ENCODE data around the gene GNAO1. TPM values are rescaled to one million over a fixed set of nuclear protein-coding genes. Genes with fewer than 3 reads are reported as not detected.

GNAO1 gene
- total and polyA plus RNA-seq, 2 of the 13 experiments (the other 11 are each of a cell fraction or from before 2014, with no cell fraction given) = not detected

DNA sequence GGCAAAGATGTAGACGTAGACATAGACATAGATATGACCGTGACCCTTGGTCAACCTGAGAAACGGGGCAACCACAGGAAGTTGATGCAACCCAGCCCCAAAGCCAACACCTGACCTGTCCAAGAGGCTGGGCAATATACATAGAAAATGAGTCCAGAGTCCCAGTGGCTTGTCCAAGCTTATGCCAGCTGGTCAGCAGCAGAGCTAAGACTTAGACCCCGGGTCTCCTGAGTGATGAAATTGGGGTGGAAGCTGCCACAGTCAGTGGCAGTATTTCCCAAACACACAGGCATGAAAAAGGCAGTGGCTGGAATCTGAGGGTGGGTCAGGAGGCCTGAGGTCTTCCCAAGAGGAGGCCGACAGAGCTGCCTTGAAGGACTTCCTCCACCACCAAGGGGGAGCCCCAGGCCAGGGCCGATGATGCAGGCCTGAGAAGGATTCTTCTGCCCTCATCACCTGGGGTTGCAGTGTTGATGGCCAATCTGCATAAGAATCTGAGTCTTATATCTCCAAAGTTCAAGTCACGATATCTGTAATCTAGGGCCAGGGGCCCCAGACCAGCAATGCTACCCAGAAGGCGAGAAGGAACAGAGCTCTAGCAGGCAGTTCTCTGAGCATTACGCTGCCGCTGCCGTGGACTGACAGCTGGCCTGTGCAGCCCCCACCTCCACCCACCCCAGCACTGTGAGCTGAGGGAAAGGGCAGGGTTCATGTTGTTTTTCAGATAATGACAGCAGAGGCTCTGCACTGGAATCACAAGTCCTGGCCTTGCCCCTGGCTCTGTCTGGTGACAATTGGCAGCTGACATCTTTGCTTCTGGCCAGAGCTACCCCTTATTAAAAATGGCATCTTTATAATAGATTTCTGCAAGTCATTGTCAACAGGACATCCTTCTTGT lies 72.7 kb downstream of the GNAO1 start (continued):
- TF ChIP-seq YY1 (IDR thresholded peaks at IDR 0.05; ENCODE audit: insufficient read depth, insufficient replicate concordance, low read depth, low read length) (peak; percentile 67), SMAD3 (CRISPR knock-in tag; IDR thresholded peaks at IDR 0.05) (no peak), ZNF792 (CRISPR knock-in tag; IDR thresholded peaks at IDR 0.05) (no peak), SRY (CRISPR knock-in tag; IDR thresholded peaks at IDR 0.05) (no peak), KLF16 (CRISPR knock-in tag; IDR thresholded peaks at IDR 0.05) (no peak), ZFYVE20 (CRISPR knock-in tag; IDR thresholded peaks at IDR 0.05; ENCODE audit: borderline replicate concordance, low read depth) (no peak), ZNF121 (CRISPR knock-in tag; IDR thresholded peaks at IDR 0.05) (peak; percentile 22; the same call in 1 of the 2 replicates), THAP8 (CRISPR knock-in tag; IDR thresholded peaks at IDR 0.05; ENCODE audit: borderline replicate concordance) (no peak), GABPA (IDR thresholded peaks at IDR 0.05; ENCODE audit: low read depth, low read length) (no peak), GABPA (CRISPR knock-in tag; IDR thresholded peaks at IDR 0.05; ENCODE audit: low read depth) (peak; percentile 62), ZNF296 (CRISPR knock-in tag; conservative IDR thresholded peaks at IDR 0.05) (no peak), GATAD2A (CRISPR knock-in tag; IDR thresholded peaks at IDR 0.05) (peak; percentile 64), REPIN1 (CRISPR knock-in tag; IDR thresholded peaks at IDR 0.05; ENCODE audit: borderline replicate concordance, low read depth) (peak; percentile 57; the same call in 1 of the 2 replicates), ZBTB34 (CRISPR knock-in tag; IDR thresholded peaks at IDR 0.05) (peak; percentile 52; the same call in 1 of the 2 replicates), HHEX (CRISPR knock-in tag; IDR thresholded peaks at IDR 0.05) (no peak), ZNF891 (CRISPR knock-in tag; IDR thresholded peaks at IDR 0.05) (0 out of 2 replicates have a peak, but pooled peaks have one; percentile 30)
- TF ChIP-seq, protein P1, sequence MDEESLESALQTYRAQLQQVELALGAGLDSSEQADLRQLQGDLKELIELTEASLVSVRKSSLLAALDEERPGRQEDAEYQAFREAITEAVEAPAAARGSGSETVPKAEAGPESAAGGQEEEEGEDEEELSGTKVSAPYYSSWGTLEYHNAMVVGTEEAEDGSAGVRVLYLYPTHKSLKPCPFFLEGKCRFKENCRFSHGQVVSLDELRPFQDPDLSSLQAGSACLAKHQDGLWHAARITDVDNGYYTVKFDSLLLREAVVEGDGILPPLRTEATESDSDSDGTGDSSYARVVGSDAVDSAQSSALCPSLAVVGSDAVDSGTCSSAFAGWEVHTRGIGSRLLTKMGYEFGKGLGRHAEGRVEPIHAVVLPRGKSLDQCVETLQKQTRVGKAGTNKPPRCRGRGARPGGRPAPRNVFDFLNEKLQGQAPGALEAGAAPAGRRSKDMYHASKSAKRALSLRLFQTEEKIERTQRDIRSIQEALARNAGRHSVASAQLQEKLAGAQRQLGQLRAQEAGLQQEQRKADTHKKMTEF (CRISPR knock-in tag; IDR thresholded peaks at IDR 0.05) = peak; percentile 36; the same call in 1 of the 2 replicates
- TF ChIP-seq, protein P2, sequence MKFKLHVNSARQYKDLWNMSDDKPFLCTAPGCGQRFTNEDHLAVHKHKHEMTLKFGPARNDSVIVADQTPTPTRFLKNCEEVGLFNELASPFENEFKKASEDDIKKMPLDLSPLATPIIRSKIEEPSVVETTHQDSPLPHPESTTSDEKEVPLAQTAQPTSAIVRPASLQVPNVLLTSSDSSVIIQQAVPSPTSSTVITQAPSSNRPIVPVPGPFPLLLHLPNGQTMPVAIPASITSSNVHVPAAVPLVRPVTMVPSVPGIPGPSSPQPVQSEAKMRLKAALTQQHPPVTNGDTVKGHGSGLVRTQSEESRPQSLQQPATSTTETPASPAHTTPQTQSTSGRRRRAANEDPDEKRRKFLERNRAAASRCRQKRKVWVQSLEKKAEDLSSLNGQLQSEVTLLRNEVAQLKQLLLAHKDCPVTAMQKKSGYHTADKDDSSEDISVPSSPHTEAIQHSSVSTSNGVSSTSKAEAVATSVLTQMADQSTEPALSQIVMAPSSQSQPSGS (CRISPR knock-in tag; IDR thresholded peaks at IDR 0.05) = no peak
- TF ChIP-seq, protein P3, sequence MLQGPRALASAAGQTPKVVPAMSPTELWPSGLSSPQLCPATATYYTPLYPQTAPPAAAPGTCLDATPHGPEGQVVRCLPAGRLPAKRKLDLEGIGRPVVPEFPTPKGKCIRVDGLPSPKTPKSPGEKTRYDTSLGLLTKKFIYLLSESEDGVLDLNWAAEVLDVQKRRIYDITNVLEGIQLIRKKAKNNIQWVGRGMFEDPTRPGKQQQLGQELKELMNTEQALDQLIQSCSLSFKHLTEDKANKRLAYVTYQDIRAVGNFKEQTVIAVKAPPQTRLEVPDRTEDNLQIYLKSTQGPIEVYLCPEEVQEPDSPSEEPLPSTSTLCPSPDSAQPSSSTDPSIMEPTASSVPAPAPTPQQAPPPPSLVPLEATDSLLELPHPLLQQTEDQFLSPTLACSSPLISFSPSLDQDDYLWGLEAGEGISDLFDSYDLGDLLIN (CRISPR knock-in tag; IDR thresholded peaks at IDR 0.05; ENCODE audit: borderline replicate concordance) = no peak
- TF ChIP-seq, protein P4, sequence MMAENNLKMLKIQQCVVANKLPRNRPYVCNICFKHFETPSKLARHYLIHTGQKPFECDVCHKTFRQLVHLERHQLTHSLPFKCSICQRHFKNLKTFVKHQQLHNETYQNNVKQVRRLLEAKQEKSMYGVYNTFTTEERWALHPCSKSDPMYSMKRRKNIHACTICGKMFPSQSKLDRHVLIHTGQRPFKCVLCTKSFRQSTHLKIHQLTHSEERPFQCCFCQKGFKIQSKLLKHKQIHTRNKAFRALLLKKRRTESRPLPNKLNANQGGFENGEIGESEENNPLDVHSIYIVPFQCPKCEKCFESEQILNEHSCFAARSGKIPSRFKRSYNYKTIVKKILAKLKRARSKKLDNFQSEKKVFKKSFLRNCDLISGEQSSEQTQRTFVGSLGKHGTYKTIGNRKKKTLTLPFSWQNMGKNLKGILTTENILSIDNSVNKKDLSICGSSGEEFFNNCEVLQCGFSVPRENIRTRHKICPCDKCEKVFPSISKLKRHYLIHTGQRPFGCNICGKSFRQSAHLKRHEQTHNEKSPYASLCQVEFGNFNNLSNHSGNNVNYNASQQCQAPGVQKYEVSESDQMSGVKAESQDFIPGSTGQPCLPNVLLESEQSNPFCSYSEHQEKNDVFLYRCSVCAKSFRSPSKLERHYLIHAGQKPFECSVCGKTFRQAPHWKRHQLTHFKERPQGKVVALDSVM (CRISPR knock-in tag; IDR thresholded peaks at IDR 0.05) = no peak; the same call in 1 of the 2 replicates

All from HepG2 (cell line).